HG02571 (cell line): ENCODE data around the gene HS3ST5.
"Not testable (repeated sequence)": the region's sequence is repeated elsewhere in the genome, so short reads cannot be mapped to it uniquely, and the experiment has no call there.

Experiments used
- ATAC-seq: cut with Tn5 transposase; IDR thresholded peaks from one replicate; pipeline ENCODE4 v1.9.1; 2021; ENCODE audit warnings: mild to moderate bottlenecking, moderate library complexity; ENCODE audit not compliant: unreplicated experiment

HS3ST5 gene

GRCh38 chr6:114339706-114340105, 3.1 kb downstream of the HS3ST5 start:
- no peak for ATAC-seq

- no peak for ATAC-seq
Observed at GRCh38 chr6:114334237-114334636, 8.6 kb downstream of the HS3ST5 start.

GRCh38 chr6:114327074-114327473, 15.7 kb downstream of the HS3ST5 start:
- ATAC-seq: no peak

- ATAC-seq: no peak
Observed at GRCh38 chr6:114323784-114324183, 19.0 kb downstream of the HS3ST5 start.

GRCh38 chr6:114319749-114320148, 23.1 kb downstream of the HS3ST5 start:
- ATAC-seq: no peak

- no peak for ATAC-seq
Observed at GRCh38 chr6:114315831-114316595, 26.8 kb downstream of the HS3ST5 start.

GRCh38 chr6:114313816-114314215, 29.0 kb downstream of the HS3ST5 start:
- ATAC-seq: not testable (repeated sequence)

- no peak for ATAC-seq
Observed at GRCh38 chr6:114312931-114313330, 29.9 kb downstream of the HS3ST5 start.

GRCh38 chr6:114310053-114310452, 32.8 kb downstream of the HS3ST5 start:
- ATAC-seq: no peak

- ATAC-seq: no peak
Observed at GRCh38 chr6:114304304-114304887, 38.4 kb downstream of the HS3ST5 start.

GRCh38 chr6:114301596-114302219, 41.1 kb downstream of the HS3ST5 start:
- no peak for ATAC-seq

GRCh38 chr6:114297135-114297534, 45.7 kb downstream of the HS3ST5 start:
- no peak for ATAC-seq

- ATAC-seq: no peak
Observed at GRCh38 chr6:114292431-114292830, 50.4 kb downstream of the HS3ST5 start.

GRCh38 chr6:114291428-114291827, 51.4 kb downstream of the HS3ST5 start:
- no peak for ATAC-seq

GRCh38 chr6:114290864-114291263, 52.0 kb downstream of the HS3ST5 start:
- no peak for ATAC-seq

- no peak for ATAC-seq
Observed at GRCh38 chr6:114288701-114289495, 53.9 kb downstream of the HS3ST5 start.

GRCh38 chr6:114287461-114287860, 55.4 kb downstream of the HS3ST5 start:
- ATAC-seq: no peak

- no peak for ATAC-seq
Observed at GRCh38 chr6:114286211-114286610, 56.6 kb downstream of the HS3ST5 start.

- no peak for ATAC-seq
Observed at GRCh38 chr6:114284281-114284680, 58.5 kb downstream of the HS3ST5 start.

GRCh38 chr6:114282292-114282691, 60.5 kb downstream of the HS3ST5 start:
- ATAC-seq: no peak

GRCh38 chr6:114281496-114281895, 61.3 kb downstream of the HS3ST5 start:
- no peak for ATAC-seq
